H7 (cell line): Measurements from ENCODE around the gene SORCS1. TPM values are rescaled to one million over a fixed set of nuclear protein-coding genes. Genes with fewer than 3 reads are reported as not detected.

ENCODE experiments used
- DNase-seq: peaks from one replicate; pipeline ENCODE4 v3.0.0; 2012
- H3K27me3 ChIP-seq: 2 replicates; pipeline ENCODE4 v1.6.0; 2011; ENCODE audit warnings: mild to moderate bottlenecking, low read length; ENCODE audit not compliant: control insufficient read depth, insufficient read depth
- H3K36me3 ChIP-seq: replicated peaks from 2 replicates; pipeline ENCODE4 v1.5.1; 2011; ENCODE audit warnings: low read length; ENCODE audit not compliant: control insufficient read depth, insufficient read depth
- H3K4me3 ChIP-seq: 2 replicates; pipeline ENCODE4 v1.5.1; 2011; ENCODE audit warnings: low read depth, mild to moderate bottlenecking, control low read depth, low read length, moderate library complexity; ENCODE audit not compliant: insufficient read depth
- total RNA-seq: library from RNA; depleted of rRNA; stranded (reverse); fragments of >200 nt; shearing (Covaris generic); gene quantifications from 2 replicates; pipeline ENCODE4 v1.2.3, GENCODE V29; 2014

The SORCS1 gene
- total RNA-seq, 1 experiment from 2014 or later = 1.3 TPM

DNA sequence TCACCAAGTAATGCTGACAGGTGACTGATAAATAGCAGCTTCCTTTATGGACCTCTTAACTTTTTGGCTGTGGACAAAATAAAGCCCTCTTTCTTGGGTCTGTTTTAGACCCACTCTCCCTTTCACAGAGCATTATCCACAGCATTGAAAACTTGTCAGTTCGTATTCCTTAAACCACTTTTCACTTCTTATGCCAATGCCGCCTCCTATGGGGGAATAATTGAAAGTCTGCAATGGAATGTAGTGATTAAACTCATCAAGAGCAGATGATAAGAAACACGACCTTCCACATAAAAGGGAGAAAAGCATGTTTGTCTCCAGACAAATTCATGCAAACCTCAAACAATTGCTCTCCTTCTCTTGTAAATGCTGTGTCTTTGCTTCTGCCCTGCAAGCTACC, 153.4 kb downstream of the SORCS1 start:
- peak; percentile 24 for DNase-seq
- no peaks in the 10 kb centered on the region for H3K27me3 ChIP-seq
- no peaks in the 10 kb centered on the region for H3K36me3 ChIP-seq
- H3K4me3 ChIP-seq = no peak overlapping the region

GRCh38 chr10:107010531-107010930, 154.0 kb downstream of the SORCS1 start:
- H3K36me3 ChIP-seq = no peaks in the 10 kb centered on the region
- H3K4me3 ChIP-seq = no peak overlapping the region
- no peak for DNase-seq
- H3K27me3 ChIP-seq = no peaks in the 10 kb centered on the region

DNA sequence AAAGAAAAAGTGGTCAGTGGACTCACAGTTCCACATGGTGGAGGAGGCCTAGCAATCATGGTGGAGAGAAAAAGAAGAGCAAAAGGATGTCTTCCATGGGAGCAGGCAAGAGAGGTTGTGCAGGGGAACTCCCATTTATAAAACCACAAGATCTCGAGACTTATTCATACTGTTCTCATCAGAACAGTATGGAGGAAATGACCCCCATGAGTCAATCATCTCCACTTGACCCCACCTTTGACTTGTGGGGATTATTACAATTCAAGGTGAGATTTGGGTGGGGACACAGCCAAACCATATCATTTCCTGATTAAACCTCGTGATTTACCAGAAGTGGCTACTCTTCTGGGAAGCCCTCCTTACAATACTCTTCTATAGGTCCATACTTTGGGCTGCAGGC, 160.1 kb downstream of the SORCS1 start:
- Histone ChIP-seq H3K4me3 (no peak overlapping the region), H3K36me3 (no peaks in the 10 kb centered on the region), H3K27me3 (no peaks in the 10 kb centered on the region)
- DNase-seq = no peak

- DNase-seq = no peak
- no peaks in the 10 kb centered on the region for H3K27me3 ChIP-seq
- H3K4me3 ChIP-seq = no peak overlapping the region
- no peaks in the 10 kb centered on the region for H3K36me3 ChIP-seq
These were observed 162.4 kb downstream of the SORCS1 start for GRCh38 chr10:107002068-107002467.

DNA sequence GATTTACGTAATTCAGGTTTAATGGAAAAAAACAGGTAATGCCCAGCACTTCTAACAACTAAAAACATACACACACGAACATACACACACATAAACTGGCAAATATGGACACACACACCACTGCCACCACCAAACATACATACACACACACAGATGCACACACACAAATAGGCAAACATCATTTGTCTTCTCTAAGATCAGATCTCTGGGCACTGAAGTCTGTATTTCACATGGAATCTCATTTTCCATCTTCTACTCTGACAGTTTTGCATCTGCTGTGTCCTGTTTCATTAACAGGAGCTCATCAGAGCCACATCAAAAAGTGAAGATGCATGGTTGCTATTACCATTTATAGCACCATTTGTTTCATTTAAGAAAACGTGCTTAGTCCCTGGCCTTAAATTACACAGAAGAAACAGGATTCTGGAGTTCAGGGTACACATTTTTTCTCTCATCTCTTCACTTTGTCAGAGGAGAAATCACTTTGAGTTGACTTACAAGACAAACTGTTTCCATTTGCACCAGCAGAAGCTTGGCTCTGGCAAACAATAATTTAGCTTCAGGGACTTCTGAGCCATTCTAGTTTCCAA, 165.3 kb downstream of the SORCS1 start:
- H3K36me3 ChIP-seq = no peaks in the 10 kb centered on the region
- H3K27me3 ChIP-seq = no peaks in the 10 kb centered on the region
- DNase-seq = no peak
- no peak overlapping the region for H3K4me3 ChIP-seq

- DNase-seq = no peak
- no peaks in the 10 kb centered on the region for H3K27me3 ChIP-seq
- no peaks in the 10 kb centered on the region for H3K36me3 ChIP-seq
- H3K4me3 ChIP-seq = no peak overlapping the region
These were observed 166.8 kb downstream of the SORCS1 start for GRCh38 chr10:106997721-106998120.

DNA sequence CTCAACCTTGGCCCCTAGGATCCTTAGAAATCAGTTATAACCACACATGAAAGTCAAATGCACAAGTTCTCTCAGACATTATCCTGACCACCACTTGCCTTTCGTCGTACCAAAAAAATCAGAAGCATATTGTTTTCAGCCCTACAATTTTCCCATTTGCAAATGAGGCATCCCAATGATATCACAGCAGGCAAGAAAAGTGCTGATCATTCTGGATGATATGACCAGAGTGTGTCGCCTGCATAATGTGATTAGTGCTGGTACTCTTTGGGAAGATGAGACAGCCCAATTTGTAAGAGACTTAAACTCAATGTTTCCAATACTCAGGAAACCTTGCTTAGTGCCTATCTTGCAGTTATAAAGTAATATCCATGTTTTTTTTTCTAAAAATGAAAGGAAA, 168.0 kb downstream of the SORCS1 start:
- DNase-seq = no peak
- H3K27me3 ChIP-seq = no peaks in the 10 kb centered on the region
- H3K36me3 ChIP-seq = no peaks in the 10 kb centered on the region
- no peak overlapping the region for H3K4me3 ChIP-seq

DNA sequence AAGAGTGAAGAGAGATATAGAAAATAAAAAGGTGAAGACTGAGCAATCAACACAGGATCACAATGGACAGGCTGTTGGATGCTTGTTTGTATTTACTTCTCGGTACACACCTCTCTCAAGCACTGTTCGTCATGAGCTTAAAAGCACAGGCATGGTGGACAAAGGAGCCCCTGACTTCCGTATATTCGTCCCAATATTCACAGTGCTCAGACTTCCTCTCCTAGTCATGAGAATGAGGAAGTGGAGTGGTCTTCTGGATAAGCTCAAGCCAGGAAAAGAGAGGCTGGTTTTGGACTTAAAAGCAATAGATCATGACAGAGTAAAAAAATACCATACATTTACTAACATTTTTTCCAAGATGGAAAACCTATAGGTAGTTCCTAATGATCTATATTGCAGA, 172.5 kb downstream of the SORCS1 start:
- no peak for DNase-seq
- no peak overlapping the region for H3K4me3 ChIP-seq
- H3K27me3 ChIP-seq = no peaks in the 10 kb centered on the region
- no peaks in the 10 kb centered on the region for H3K36me3 ChIP-seq

- H3K36me3 ChIP-seq = no peaks in the 10 kb centered on the region
- no peak overlapping the region for H3K4me3 ChIP-seq
- no peak for DNase-seq
- H3K27me3 ChIP-seq = no peaks in the 10 kb centered on the region
These were observed 173.4 kb downstream of the SORCS1 start for GRCh38 chr10:106991091-106991490.

DNA sequence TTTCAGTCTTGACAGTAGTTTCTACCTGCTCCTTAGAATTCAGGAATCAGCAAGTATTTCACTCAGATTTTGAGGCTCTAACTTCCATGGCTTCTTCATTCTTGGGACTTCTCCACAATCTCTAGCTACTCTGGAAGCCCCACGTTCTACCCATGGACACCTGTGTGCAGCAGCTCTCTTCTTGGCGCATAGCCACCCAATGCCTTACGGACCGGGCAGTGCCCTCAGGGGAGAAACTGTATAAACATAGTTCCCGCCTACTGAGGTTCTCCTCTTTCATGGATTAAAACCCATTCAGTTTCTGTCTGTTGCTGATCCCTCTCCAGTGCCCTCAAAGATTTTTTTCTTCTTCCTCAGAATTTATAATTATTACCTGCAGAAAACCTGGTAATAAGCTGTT, 177.1 kb downstream of the SORCS1 start:
- H3K36me3 ChIP-seq = no peaks in the 10 kb centered on the region
- no peaks in the 10 kb centered on the region for H3K27me3 ChIP-seq
- H3K4me3 ChIP-seq = no peak overlapping the region
- no peak for DNase-seq

DNA sequence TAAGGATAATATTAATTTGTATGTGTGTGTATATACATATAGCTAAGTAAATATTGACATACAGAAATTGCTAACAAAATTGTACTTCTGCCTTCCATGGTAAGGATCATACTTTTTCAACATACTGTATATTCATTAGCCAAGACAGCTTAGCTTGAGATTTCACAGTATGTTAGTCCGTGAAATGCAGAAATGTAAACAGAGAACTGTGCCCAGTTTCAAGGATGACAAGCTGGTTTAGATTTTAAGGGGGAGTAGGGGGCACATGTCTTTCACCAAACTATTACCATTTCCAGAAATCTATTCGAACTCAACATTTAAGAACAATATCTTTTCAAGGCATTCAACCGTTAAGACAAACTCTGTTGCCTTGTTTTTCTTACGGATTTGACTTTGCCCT, 182.2 kb downstream of the SORCS1 start:
- no peak for DNase-seq
- Histone ChIP-seq H3K36me3 (no peaks in the 10 kb centered on the region), H3K27me3 (no peaks in the 10 kb centered on the region), H3K4me3 (no peak overlapping the region)

GRCh38 chr10:106981452-106982075, 182.9 kb downstream of the SORCS1 start:
- no peak overlapping the region for H3K4me3 ChIP-seq
- no peaks in the 10 kb centered on the region for H3K36me3 ChIP-seq
- no peaks in the 10 kb centered on the region for H3K27me3 ChIP-seq
- no peak for DNase-seq

DNA sequence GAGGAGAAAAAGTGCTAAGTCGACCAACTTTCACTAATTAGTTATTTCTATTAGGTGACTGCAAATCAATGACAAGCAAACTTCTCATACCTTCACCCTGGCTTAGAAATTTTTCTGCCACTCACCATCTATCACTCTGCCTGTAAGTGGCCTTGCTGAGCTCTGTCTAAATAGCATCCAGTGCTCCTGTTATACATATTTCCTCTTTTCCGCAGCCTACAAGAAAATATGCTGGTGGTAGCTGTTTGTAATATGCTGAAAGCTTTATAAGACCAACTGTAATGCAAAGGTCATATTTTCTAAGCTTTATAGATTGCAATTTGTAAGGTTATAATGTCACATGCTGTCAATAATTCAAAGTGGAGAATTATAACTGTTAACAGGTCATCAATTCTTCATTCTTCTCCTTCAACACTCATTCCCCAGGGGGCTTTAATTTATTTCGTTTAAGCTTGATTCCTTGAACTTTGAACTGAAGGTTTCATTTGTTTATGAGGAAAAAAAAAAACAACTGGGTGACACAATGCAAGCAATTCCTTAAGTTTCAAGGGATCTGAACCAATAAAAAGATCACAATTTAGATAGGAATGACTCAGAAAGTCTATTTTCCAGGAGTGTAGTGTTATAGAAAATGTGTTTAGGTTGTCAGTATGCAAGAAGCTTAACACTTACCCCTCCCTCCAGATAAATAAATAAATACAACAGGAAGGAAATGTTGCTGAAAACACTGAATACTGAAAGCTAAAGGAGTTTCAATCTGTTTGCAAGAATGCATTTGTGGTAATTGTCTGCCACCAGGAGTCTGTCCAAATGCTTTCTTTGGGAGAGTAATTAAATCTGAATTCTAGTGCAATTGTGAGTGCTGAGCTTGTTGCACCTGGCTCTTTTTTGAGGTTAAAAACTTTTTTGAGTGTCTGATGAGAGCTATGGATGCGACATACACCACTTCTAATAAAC, 183.7 kb downstream of the SORCS1 start:
- DNase-seq = no peak

GRCh38 chr10:106978756-106979155, 185.8 kb downstream of the SORCS1 start:
- DNase-seq = no peak
- H3K27me3 ChIP-seq = no peaks in the 10 kb centered on the region
- no peaks in the 10 kb centered on the region for H3K36me3 ChIP-seq

More for the DNA sequence above, 183.7 kb downstream of the SORCS1 start:
- Histone ChIP-seq H3K27me3 (no peaks in the 10 kb centered on the region), H3K36me3 (no peaks in the 10 kb centered on the region), H3K4me3 (no peak overlapping the region)

GRCh38 chr10:106973716-106974115, 190.8 kb downstream of the SORCS1 start:
- Histone ChIP-seq H3K4me3 (no peak overlapping the region), H3K27me3 (no peaks in the 10 kb centered on the region), H3K36me3 (no peaks in the 10 kb centered on the region)
- no peak for DNase-seq

More at GRCh38 chr10:106978756-106979155, 185.8 kb downstream of the SORCS1 start:
- H3K4me3 ChIP-seq = no peak overlapping the region
